ENCODE measurements around the gene ATP6V0D1.

ATP6V0D1 gene

DNA sequence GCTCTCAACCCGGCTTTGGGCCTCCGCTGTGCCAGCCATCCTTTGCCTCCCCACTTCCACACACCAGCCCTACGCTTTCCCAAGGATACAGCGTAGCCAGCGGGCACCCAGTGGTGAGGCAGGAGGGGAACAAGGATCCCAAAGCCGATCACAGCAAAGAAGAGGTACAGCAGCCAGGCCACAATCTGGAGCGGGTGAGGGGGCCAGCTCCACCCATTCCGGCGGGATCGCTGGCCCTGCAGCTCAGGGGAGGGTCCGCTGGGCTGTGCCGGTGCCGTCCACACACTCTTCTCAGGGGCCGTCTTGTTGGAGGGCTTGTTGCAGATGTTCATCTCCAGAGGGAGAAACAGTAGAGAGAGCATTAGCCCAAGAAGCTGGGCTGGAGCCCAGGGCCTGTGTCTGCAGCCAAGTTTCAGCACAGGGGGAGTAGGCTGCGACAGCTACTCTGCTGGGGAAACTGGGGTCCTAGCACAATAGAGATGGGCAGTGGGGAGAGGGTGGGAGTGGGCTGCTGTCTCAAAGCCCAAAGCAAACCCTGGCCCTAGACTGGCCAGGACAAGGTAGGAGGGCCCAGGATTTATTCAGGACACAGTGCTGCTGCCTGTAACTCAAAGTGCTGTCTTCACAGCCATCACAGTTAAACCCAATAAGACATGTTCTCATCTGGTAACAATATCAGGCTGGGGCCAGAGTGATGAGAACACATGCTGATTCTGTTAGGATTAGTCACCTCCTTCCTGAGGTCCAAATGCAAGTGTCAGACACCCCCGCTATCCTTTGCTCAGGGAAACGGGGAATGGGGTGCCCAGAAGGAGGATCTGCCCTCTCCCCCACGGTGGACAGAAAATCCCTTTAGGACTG lies 74.6 kb downstream of the ATP6V0D1 start:
- Histone ChIP-seq H3K4me1 (ENCODE audit: control insufficient read depth, low read depth, low read length) (peaks cover 13% of the 10 kb centered on the region), H3K9me3 (ENCODE audit: control insufficient read depth, low read depth, low read length) (no peaks in the 10 kb centered on the region), H3K4me3 (ENCODE audit: low read length) (no peak overlapping the region), H3K9ac (ENCODE audit: low read length) (no peak overlapping the region), H3K36me3 (ENCODE audit: control insufficient read depth, low read depth, low read length) (no peaks in the 10 kb centered on the region), H3K27me3 (ENCODE audit: control insufficient read depth, insufficient read depth, low read length) (peaks cover 3% of the 10 kb centered on the region), H3K27ac (ENCODE audit: low read length) (no peak overlapping the region)

DNA sequence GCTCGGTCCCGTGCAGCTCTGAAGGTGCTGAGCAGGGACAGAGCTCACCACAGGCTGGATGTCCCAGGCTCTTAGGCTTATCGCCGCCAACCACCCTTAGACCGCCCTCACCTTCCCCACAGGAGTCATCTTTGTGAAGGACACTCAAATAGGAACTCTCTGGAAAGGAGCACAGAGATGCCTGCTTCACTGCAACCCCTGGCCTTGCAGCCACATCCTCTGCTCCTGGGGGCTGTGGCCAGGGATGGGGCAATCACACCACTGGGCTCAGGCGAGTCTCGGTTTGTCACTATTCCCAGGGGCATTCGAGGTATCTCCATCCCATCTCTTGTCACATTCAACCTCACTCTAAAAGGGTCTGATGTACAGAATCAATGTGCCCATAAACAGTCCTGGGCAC lies 75.6 kb downstream of the ATP6V0D1 start:
- peaks cover 3% of the 10 kb centered on the region for H3K27me3 ChIP-seq (ENCODE audit: control insufficient read depth, insufficient read depth, low read length)
- H3K4me3 ChIP-seq (ENCODE audit: low read length) = no peak overlapping the region
- no peak overlapping the region for H3K9ac ChIP-seq (ENCODE audit: low read length)
- peaks cover 13% of the 10 kb centered on the region for H3K4me1 ChIP-seq (ENCODE audit: control insufficient read depth, low read depth, low read length)
- H3K27ac ChIP-seq (ENCODE audit: low read length) = no peak overlapping the region
- H3K36me3 ChIP-seq (ENCODE audit: control insufficient read depth, low read depth, low read length) = no peaks in the 10 kb centered on the region
- H3K9me3 ChIP-seq (ENCODE audit: control insufficient read depth, low read depth, low read length) = no peaks in the 10 kb centered on the region

DNA sequence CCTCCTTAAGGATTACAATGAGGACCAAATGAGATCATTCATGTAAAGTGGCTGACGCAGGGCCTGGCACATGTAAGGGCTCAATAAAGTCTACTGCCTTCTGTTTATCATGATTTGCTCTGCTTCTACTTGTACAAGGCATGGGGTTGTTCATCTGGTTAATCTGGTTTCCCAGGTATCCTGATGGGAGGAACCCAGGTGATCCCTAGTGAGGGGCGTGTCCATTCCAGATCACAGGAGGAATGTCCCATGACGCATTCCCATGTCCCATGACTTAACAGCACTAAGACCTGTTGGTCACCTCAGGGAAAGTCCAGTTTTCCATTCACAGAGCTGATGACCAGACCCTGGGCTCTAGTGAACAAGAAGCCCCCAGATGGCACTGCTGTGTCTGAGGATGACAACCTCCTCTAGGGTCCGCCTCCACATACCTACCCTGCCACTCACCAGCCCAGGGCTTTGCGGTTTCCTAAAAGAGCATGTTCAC lies 76.2 kb downstream of the ATP6V0D1 start:
- H3K27me3 ChIP-seq (ENCODE audit: control insufficient read depth, insufficient read depth, low read length) = peaks cover 3% of the 10 kb centered on the region
- no peaks in the 10 kb centered on the region for H3K9me3 ChIP-seq (ENCODE audit: control insufficient read depth, low read depth, low read length)
- H3K27ac ChIP-seq (ENCODE audit: low read length) = no peak overlapping the region
- no peak overlapping the region for H3K4me3 ChIP-seq (ENCODE audit: low read length)
- no peak overlapping the region for H3K9ac ChIP-seq (ENCODE audit: low read length)
- peaks cover 10% of the 10 kb centered on the region for H3K4me1 ChIP-seq (ENCODE audit: control insufficient read depth, low read depth, low read length)
- H3K36me3 ChIP-seq (ENCODE audit: control insufficient read depth, low read depth, low read length) = no peaks in the 10 kb centered on the region

DNA sequence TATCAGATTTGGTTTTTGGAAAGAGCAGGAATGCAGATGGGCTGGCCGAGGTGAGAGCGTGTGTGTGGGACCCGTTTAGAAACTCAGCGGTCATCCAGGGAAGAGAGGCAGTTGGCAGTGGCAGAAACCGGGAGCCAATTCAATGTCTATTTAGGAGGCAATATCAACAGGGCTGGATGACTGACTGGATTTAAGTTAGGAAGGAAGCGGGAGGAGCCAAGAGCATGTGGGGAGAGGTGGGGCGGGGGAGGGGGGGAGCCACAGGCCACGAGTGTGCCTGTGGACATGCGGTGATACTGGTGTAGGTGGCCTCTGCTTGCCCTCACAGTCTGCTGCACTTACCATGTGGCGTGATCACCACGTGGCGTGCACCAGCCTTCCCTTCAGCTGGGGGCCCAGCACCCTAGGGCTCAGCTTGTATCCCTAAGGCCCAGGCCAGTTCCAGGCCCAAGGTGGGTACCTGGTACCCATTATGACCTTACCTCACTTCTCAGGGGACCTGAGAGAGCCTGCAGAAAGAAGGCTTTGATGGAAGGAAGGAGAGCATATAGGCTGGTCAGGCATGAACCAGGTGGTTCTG lies 76.9 kb downstream of the ATP6V0D1 start:
- Histone ChIP-seq H3K27me3 (ENCODE audit: control insufficient read depth, insufficient read depth, low read length) (peaks cover 5% of the 10 kb centered on the region), H3K9ac (ENCODE audit: low read length) (no peak overlapping the region), H3K9me3 (ENCODE audit: control insufficient read depth, low read depth, low read length) (no peaks in the 10 kb centered on the region), H3K4me1 (ENCODE audit: control insufficient read depth, low read depth, low read length) (peaks cover 10% of the 10 kb centered on the region), H3K4me3 (ENCODE audit: low read length) (no peak overlapping the region), H3K36me3 (ENCODE audit: control insufficient read depth, low read depth, low read length) (no peaks in the 10 kb centered on the region), H3K27ac (ENCODE audit: low read length) (no peak overlapping the region)

DNA sequence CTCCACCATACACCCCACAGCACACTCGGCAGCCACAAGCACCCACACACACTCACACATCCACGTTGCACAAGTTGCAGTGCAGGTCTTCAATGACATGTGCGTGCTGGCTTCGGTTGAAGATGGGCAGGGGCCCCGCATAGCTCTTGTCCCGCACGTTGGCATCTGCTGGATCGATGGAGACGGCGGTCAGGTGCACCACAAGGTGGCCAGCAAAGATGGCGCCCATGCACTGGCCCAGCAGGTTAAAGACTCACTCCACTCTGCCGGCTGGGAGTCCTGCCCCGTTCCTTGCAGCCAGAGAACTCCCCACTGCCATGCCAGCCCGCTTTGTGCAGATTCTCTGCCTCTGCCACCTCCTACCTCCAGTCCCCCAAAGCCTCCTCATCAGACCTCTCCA lies 80.1 kb downstream of the ATP6V0D1 start:
- H3K27ac ChIP-seq (ENCODE audit: low read length) = no peak overlapping the region
- H3K9me3 ChIP-seq (ENCODE audit: control insufficient read depth, low read depth, low read length) = no peaks in the 10 kb centered on the region
- no peak overlapping the region for H3K9ac ChIP-seq (ENCODE audit: low read length)
- H3K4me1 ChIP-seq (ENCODE audit: control insufficient read depth, low read depth, low read length) = peaks cover 13% of the 10 kb centered on the region
- H3K36me3 ChIP-seq (ENCODE audit: control insufficient read depth, low read depth, low read length) = no peaks in the 10 kb centered on the region
- H3K27me3 ChIP-seq (ENCODE audit: control insufficient read depth, insufficient read depth, low read length) = peaks cover 17% of the 10 kb centered on the region
- H3K4me3 ChIP-seq (ENCODE audit: low read length) = no peak overlapping the region

DNA sequence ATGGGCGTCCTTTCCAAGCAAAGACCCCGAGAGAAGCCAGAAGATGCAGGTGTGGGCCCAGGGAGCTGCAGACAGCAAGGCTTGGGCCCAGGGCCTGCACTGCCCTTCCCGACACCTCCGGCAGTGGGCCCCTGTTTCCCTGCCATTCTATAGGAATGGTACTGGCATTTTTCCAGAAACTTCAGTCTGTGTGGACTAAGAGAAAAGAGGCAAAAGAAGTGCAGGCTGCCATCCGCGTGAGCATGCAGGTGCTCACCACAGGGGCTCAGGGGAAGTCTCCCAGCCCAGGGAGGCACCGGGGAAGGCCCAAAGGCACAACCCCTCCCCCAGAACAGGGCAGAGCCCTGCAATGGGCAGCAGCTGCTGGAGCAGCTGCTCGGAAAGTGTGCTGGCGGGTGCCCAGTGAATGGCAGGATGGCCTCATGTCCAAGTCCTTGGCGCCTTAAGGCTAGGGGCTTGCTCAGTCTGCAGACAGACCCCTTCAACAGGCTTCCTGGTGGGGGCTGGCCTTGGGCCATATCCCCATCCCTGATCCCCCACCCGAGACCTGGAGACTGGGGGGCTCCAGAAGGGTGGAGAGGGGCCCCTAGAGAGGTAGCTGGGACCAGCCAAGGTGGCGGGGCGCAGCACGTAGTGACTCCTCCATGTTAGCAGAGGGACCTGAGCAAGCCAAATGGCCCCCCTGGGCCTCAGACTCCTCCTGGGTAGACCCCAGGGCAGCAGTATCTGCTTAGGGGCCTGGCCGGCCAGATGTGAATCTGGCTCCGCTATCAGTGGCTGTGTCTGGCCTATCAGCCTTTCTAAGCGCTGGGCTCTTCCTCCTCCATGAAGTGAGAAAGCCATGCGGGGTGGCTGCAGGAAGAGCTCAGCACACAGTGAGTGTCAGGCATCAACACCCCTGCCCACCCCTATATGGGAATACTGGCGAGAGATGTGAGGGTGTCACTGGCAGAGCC lies 80.9 kb downstream of the ATP6V0D1 start:
- H3K36me3 ChIP-seq (ENCODE audit: control insufficient read depth, low read depth, low read length) = no peaks in the 10 kb centered on the region

DNA sequence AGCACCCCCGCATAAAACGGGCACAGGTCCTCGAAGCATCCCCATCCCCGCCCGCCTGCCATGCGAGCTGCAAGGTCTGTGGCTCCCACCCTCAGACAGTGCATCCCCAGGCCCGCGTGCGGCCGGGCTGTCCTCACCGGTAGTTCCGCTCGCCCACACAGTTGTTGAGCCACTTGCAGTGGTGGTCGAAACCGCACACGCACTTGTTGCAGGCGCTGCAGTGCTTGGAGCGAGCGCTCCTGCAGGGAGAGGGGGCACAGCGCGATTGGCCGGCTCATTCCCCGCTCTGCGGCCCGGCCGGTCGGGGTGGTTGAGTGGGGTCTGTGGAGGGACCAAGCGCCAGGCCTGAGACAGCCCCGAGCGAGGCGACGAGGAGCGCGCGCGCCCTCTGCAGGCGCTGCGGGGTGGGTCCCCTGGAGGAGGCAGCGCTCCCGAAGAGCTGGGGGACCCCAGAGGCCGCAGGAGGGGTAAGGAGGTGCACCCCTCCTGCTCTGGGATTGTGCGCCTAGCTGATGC lies 81.7 kb downstream of the ATP6V0D1 start:
- H3K27ac ChIP-seq (ENCODE audit: low read length) = no peak overlapping the region
- peaks cover 34% of the 10 kb centered on the region for H3K27me3 ChIP-seq (ENCODE audit: control insufficient read depth, insufficient read depth, low read length)
- peaks cover 16% of the 10 kb centered on the region for H3K4me1 ChIP-seq (ENCODE audit: control insufficient read depth, low read depth, low read length)
- H3K9ac ChIP-seq (ENCODE audit: low read length) = no peak overlapping the region
- H3K4me3 ChIP-seq (ENCODE audit: low read length) = no peak overlapping the region
- no peaks in the 10 kb centered on the region for H3K9me3 ChIP-seq (ENCODE audit: control insufficient read depth, low read depth, low read length)
- H3K36me3 ChIP-seq (ENCODE audit: control insufficient read depth, low read depth, low read length) = no peaks in the 10 kb centered on the region

More for the DNA sequence above, 80.9 kb downstream of the ATP6V0D1 start:
- H3K27ac ChIP-seq (ENCODE audit: low read length) = no peak overlapping the region
- H3K9ac ChIP-seq (ENCODE audit: low read length) = no peak overlapping the region
- peaks cover 26% of the 10 kb centered on the region for H3K27me3 ChIP-seq (ENCODE audit: control insufficient read depth, insufficient read depth, low read length)
- H3K4me3 ChIP-seq (ENCODE audit: low read length) = no peak overlapping the region
- H3K9me3 ChIP-seq (ENCODE audit: control insufficient read depth, low read depth, low read length) = no peaks in the 10 kb centered on the region
- H3K4me1 ChIP-seq (ENCODE audit: control insufficient read depth, low read depth, low read length) = peaks cover 21% of the 10 kb centered on the region

DNA sequence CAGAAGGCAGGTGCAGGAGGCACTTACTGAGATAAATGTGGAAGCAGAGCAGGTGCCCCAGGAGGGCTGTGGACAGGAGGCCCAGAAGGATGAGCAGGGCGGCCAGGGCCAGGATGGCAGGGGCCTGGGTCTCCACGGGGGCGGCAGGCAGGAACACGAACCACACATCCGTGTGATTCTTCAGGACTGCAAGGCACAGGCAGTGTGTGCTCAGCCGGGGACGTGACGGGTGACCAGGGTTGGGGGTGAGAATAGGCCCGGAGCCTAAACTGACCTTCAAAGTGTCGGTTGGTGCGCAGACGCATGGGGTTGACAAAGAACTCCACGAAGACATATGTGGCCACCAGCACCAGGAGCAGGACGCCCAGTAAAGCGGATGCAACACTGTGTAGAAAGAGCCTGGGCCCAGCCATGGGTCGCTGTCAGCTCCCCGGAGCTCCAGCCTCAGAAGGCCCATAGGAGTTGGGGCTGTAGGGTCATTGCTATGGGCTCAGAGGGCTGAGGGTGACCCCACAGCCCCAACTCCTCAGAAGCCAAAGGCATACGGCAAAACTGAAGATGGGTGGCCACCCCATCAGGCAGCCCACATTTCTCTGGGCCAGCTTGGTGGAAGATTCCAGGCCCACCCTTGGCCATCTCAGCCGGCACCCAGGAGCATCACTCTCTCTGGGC lies 82.3 kb downstream of the ATP6V0D1 start:
- Histone ChIP-seq H3K27ac (ENCODE audit: low read length) (no peak overlapping the region), H3K9me3 (ENCODE audit: control insufficient read depth, low read depth, low read length) (no peaks in the 10 kb centered on the region), H3K27me3 (ENCODE audit: control insufficient read depth, insufficient read depth, low read length) (peaks cover 40% of the 10 kb centered on the region), H3K4me1 (ENCODE audit: control insufficient read depth, low read depth, low read length) (peaks cover 19% of the 10 kb centered on the region), H3K9ac (ENCODE audit: low read length) (no peak overlapping the region), H3K36me3 (ENCODE audit: control insufficient read depth, low read depth, low read length) (no peaks in the 10 kb centered on the region), H3K4me3 (ENCODE audit: low read length) (no peak overlapping the region)

DNA sequence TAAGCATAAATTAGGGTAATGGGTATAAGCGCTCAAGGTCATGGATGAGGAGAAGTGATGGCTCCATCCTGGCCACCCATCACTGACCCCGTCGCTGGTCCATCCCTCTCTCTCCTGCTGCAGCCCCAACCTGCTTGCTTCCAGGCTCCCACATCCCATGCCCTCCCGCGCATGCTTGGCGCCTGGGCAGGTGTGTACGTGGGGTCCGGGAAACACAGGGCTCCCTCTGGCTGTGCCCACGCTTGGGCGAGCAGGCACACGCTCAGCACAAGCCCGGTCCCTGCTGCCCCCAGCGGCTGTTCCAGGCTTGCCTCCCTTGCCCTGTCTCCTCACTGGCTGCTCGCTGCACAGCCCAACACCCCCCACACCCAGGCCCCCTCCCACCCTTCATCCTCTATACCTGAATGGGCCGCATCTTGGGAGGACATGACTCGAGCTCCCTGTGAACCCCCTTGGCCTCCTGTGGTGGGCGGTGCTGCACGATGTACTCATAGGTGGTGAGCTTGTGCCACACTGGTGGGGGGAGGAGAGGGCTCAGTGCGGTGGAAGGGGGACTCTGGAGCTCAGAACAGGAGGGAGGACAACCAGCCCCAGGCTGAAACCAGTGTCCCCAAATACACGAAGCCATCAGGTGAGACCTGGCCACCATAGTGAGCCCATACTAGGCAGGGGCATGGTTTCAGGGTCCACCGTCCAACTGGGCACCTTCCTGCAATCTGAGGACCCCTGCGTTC lies 83.0 kb downstream of the ATP6V0D1 start:
- Histone ChIP-seq H3K36me3 (ENCODE audit: control insufficient read depth, low read depth, low read length) (no peaks in the 10 kb centered on the region), H3K9ac (ENCODE audit: low read length) (no peak overlapping the region), H3K9me3 (ENCODE audit: control insufficient read depth, low read depth, low read length) (no peaks in the 10 kb centered on the region), H3K4me1 (ENCODE audit: control insufficient read depth, low read depth, low read length) (peaks cover 21% of the 10 kb centered on the region), H3K27ac (ENCODE audit: low read length) (no peak overlapping the region), H3K4me3 (ENCODE audit: low read length) (no peak overlapping the region), H3K27me3 (ENCODE audit: control insufficient read depth, insufficient read depth, low read length) (peaks cover 47% of the 10 kb centered on the region)

DNA sequence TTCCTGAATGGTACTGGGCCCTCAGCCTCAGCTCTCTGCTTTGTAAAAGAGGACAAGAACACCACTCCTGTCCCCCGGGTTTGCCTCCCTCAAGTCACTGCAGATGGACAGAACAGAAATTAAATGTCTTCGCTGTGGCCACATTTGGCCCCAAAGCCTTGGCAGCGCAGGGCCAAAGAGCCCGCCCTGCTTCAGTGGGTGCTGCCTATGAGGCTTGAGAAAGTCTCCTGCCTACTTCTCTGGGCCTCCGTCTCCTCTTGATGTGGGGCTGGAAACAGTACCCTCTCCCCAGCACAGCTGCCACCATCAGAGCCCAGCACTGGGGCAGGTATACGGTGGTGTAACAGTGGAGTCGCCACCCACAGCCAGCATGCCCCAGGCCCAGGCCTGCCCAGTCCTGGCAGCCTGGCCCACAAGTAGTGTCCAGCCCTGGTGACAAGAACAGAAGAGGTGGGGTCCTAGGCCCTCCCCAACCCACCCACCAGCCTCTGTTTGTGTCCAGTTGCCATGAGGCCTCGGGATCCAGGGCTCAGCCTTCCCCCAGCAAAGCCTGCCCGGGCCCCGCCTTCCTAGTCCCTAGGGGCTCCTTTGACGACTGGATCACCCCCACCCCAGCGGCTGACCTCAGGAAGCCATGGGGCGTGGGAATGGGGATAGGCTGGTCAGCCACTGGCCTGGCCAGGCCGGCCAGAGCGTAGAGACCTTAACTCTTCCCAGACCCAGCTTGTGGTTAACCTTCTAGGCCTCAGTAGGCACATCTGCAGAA lies 83.7 kb downstream of the ATP6V0D1 start:
- Histone ChIP-seq H3K9ac (ENCODE audit: low read length) (no peak overlapping the region), H3K27ac (ENCODE audit: low read length) (no peak overlapping the region)

More for the DNA sequence above, 83.7 kb downstream of the ATP6V0D1 start:
- H3K9me3 ChIP-seq (ENCODE audit: control insufficient read depth, low read depth, low read length) = no peaks in the 10 kb centered on the region
- peaks cover 21% of the 10 kb centered on the region for H3K4me1 ChIP-seq (ENCODE audit: control insufficient read depth, low read depth, low read length)
- no peak overlapping the region for H3K4me3 ChIP-seq (ENCODE audit: low read length)
- peaks cover 54% of the 10 kb centered on the region for H3K27me3 ChIP-seq (ENCODE audit: control insufficient read depth, insufficient read depth, low read length)
- no peaks in the 10 kb centered on the region for H3K36me3 ChIP-seq (ENCODE audit: control insufficient read depth, low read depth, low read length)
